CD4-positive, alpha-beta T cell treated with Interleukin-2 at 100 ng/mL for 4 hours (primary cell): Measurements from ENCODE around the gene AMIGO1.

Experiments used
- DNase-seq: peaks from one replicate; pipeline ENCODE4 v3.0.0-alpha.2; 2020; ENCODE audit warnings: low spot score

Gene AMIGO1

DNA sequence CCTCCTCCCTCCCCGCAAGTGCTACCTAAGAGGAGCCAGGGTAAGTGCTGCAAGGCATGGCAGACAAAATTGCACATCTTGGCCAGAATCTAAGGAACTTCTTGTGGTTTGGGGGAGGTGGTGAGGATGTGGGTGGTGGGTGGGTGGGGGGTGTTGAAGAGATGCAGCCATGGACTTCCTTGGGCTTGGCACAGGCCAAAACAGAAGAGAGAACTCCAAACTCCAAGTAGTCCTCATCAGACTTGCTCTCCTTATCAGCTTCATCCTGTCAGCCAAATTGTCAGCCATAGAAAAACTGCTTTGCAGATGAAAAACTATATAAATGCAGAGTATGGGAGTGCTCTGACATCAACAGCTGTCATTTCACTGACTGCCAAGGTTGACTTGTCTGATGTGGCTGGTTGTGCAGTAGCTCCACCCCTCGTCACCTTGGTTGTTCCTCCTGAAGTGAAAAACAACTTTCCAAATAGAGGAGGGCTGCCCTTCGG, 7.1 kb downstream of the AMIGO1 start:
- DNase-seq, result peak; percentile 68

DNA sequence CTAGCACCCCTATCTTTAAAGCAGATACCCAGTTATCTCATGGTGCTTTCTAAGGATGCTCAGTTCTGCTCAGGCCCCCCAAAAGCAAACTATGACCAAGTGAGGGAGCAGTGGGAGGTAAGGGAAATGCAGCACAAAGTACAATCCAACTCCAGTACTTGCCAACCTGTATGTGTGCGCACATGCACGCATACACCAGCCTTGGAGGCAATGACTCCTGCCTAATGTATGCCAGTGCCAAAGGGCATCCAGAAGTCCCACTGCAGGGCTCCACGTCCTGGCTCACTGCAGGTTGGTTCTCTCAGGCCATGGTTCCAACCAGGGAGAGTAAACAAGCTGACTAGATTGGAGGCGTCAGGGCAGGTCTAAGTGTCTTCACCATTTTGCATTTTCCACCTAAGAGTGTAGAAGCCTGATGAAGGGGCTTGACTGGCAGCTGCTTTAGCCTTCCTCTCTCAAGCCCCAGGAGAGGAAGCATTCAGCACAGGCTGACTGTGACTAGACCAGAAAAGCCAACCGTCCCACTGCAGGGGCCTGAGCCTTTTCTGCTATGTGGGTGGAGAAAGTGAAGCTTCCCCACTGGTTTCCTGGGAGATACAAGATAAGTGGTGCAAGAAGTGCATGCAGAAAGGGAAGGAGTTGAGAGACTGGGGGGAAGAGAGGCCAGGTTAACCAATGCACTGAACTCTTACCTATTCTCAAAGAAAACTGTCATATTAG, 7.7 kb downstream of the AMIGO1 start:
- DNase-seq, result no peak

DNA sequence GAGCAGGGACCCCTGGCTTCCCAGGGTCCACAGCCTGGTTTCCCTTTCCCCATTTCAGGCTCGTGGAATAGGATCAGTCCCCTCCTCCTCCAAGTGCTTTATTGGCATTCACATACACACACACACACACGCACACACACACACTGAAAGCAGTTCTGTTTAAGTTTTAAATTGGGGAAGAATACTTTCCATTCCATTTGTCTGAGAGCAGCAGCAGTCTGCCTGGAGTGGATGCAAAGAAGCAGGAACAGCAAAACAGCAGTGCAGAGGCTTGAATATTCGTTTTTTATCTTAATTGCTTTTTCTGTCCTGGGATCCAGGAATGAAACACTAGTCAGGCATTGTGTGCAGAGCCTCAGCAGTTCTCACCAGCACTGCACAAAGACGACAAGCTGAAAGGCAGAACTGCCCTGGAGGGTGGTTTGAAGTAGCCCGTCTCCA, 8.6 kb downstream of the AMIGO1 start:
- no peak for DNase-seq

DNA sequence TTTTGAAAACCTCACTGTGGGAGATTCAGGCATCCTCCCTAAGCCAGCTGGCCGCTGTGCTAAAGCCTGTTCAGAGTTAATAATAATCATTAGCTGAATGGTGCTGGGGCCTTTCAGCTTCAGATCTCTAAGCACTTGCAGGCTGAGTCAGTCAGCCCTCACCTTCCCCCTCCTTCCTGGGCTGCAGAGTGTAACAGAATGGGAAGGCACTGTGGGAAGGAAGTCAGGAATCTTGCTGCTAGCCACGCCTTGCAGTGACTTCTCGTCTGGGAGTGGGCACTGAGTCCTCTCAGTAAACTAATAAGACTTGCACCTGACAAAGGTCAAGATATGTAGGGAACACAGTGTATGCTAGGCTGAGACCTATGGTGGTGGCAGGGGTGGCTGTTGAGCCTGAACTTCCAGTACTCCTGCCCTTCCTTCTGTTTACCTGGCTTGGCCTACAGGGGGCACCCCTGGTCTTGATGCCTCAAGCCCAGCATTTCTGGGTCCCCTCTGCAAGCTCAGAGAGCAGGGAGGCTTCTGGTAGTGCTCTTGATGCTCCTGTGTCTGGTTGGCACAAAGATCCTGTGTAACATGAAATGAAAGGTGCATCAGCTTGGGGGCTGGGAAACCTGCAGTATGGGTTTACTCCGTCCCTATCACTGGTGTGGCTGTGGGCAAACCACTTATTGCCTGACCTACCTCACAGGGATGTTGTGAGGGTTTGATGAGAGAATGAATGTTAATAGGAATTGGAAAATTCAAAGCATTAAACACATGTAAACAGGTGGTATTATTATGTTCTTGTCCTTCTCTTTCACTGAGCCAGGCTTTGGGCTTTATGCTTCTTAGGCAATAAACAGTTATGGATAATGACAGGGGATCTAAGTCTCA, 9.6 kb downstream of the AMIGO1 start:
- peak; percentile 61 for DNase-seq

DNA sequence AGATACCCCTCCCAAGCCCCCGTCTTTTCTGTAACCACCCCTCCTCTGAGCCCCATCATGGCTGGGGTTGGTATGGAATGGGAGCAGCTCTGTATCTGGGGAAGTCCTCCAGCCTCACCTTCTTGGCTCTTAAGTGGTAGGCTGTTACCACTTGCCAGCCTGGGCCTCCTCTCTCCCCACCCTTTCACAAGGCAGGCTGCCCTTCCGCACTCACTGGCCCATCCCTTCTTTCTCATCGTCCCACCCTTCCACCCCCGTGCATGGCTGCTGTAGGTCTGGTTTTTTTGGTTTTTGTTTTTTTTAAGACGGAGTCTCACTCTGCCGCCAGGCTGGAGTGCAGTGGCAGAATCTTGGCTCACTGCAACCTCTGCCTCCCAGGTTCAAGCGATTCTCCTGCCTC, 10.4 kb downstream of the AMIGO1 start:
- DNase-seq, result no peak

DNA sequence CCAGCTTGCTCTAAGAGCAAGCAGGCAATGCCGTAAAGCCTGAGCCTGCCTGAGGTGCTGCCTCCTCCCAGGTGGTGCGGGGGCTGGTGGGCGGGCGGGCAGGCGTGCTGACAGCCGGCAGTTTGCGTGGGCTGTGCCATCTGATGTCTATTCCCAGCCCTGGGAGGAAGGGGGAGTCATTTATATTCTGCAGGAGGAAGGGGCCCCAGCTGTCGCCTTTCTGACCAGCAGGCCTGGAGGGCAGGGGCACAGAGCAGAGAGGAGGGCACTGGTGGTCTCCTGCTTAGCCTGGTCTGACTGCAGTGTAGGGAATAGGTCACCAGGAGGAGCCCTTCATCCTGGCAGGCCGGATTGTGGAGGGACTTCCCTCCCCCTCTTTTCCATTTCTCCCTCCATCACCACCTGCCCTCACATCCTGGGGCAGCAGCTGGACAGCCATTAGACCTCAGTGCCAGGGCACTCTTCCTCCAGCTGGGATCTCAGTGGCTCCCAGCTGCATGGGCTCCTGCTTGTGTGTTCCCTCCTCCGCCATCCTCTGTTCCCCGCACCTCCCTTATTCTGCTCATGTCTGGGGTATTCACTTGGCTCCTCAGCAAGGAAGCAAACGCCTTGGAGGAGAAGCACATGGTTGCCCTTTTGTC, 11.2 kb downstream of the AMIGO1 start:
- DNase-seq, result peak; percentile 22

DNA sequence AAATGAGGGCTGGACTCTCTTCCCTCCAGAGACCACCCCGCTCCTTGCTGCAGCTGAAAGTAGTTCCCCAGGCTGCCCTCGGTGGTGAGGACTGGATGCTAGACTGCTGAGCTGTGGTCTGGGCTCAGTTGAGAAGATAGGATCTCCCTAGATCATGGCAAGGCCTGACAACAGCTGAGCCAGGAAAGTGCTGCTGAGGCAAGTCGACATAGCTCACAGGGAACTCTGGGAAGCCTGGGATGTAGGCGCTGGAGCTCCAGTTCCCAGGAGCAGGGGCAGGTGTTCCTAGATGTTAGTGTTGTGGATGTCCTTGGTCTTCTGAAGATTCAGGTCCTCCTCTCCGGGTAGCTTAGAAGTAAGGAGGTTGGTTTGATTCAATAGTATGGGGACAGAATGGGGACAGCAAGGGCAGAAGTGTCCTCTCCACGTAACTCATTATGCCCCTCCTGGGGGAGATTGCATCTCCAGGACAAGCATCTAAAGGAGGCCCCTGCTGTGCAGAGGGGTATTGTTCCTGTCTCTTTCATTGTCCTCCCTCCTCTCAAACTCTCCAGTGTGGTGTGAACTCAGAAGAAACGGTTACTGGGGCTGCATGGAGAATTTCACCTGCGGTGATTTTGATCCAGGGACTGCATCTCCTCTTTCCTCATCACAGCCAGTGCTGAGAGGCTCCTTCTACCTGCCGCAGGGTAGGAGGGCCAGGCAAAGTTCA, 11.9 kb downstream of the AMIGO1 start:
- no peak for DNase-seq

DNA sequence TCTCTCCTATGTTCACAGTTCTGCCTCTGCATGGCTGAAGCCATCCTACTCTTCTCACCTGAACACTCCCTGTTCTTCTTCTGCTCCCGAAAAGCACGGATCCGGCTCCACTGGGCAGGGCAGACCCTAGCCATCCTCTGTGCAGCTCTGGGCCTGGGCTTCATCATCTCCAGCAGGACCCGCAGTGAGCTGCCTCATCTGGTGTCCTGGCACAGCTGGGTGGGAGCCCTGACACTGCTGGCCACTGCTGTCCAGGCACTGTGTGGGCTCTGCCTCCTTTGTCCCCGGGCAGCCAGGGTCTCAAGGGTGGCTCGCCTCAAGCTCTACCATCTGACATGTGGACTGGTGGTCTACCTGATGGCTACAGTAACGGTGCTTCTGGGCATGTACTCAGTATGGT, 13.8 kb downstream of the AMIGO1 start:
- no peak for DNase-seq

DNA sequence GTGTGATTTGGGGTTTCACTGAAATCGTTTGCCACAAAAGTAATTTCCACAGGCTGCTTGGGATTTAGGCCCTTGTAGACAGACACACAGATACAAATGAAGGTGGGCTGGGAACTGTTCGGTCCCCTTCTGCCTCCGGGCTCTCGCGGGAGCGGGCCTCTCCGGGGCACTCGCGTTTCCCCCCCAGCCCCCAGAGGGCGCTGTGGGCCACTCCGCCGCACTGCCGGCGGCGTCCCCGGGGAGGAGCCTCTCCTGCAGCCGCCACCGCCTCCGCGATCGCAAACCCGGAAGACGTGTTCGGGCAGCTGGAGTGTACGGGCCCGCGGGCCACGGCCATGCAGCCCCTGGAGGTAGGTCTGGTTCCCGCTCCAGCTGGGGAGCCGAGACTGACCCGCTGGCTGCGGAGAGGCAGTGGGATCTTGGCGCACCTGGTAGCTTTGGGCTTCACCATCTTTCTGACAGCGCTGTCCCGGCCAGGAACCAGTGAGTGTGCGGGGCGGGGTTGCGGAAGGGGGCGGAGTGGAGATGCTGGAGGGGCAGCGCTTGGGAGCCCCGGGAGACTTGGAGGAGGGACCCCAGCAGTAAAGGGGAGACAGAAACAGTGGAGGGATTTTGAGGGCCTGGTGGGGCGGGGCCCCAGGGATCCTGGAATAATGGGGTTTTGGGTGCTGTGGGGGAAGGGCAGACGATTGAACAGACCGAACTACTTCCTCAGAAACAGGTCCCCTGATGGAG, 15.6 kb downstream of the AMIGO1 start, which contains the start of gene CYB561D1:
TSS of gene CYB561D1 (plus strand) at position 290 of the 735 bp plus-strand sequence. CDS start at position 336, 46 bp downstream.
- DNase-seq, result peak; percentile 87

DNA sequence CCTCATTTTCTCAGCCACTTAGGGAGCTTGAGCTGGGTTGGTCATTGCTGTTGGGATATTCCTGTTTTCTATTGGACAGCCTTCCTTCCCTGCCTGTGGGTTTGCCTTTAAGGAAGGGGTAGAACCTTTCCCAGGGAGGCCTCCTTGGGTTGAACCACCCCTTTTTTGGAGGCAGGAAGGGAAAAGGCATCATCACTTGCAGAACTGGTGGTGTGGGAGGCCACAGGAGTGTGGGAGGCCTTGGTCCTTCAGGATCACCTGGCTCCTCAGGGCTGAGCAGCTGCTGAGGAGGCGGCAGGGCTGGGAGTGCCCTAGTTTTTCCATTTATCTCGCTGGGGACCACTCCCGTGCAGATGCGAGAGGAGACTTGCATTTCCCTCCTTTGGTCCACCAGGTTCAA, 16.3 kb downstream of the AMIGO1 start:
- DNase-seq, result no peak

DNA sequence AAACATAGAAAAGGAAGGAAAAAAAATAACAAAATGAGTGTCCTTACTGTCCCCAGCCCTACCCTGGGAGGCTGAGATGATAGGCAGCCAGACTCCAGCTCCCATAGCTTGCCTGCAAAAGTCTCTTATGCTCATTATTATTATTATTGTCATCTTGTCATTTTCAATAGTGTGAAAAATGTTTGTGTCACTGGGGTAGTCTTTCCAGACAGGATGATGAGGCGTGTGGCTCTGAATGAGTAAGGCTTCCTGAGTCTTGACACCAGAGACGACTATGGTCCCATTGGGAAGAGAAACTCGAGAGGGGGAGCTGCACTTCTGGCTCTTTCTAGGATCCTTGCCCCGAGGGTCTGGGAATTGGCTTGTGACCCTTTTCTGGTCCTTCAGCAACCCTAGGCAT, 16.7 kb downstream of the AMIGO1 start:
- no peak for DNase-seq

DNA sequence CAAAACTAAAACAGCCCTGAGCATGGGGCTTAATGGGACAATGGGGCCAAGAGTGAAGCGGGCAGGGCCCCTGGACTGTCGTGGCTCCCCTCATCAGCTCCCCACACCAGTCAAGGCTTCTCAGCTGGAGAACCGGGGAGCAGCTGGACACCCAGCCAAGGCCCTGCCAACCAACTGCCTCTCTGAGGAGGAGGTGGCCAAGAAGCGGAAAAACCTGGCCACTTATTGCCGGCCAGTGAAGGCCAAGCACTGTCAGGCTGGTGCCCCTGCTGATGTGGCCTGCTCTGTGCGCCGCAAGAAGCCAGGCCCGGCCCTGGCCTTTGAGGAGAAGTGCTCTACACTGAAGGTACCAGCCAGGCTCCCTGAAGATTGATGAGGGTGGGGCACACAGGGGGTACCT, 18.2 kb downstream of the AMIGO1 start:
- no peak for DNase-seq

DNA sequence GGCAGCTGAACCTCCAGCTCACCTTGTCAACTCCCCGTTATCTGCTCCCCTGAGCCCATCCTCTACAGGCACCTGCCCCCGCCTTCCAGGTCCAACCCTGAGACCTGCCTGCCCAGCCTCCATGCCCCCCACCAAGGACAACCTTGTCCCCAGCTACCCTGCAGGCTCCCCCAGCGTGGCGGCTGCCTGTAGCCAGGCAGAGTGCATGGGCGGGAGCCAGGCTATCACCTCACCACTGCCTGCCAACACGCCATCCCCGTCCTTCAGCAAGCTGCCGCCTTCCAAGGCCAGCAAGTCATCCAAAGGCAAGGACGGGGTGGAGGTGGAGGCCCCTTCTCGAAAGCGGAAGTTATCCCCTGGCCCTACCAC, 18.6 kb downstream of the AMIGO1 start:
- no peak for DNase-seq

DNA sequence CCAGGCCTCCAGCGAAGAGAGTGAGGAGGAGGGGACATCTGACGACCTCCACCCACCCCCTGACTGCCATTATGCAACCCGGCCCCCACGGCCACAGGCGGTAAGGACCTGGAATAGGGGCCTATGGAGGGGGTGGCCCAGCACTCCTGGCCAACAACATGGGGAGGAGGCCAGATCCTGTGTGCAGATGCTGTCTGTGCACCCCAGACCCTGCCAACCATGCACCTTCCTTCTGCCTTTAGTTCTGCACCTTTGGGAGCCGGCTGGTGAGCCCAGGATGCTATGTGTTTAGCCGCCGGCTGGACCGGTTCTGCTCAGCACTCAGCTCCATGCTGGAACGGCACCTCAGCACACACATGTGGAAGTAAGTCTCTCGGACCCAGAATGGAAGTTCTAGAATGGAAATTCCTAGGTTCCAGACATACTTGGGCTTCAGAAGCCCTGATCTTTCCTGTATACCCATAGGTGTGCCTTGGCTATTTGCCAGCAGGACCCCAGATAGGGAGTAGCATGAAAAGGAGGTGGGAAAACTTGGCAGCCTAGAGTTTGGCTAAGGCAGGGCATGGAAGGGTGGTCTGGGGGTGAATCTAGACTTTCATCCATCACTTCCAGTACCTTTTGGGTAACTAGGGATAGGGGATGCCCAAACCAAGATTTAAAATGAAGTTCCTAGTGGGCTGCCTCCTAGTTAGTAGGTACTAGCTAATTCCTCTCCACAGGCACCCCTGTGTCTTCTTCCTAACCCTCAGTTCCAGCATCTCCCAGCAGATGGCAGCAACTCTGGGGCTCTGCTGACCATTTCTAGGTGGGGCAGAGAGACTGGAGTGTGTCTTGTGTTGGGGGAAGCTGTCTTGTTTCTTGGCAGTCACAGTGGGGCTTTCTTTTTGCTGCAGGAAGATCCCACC, 19.2 kb downstream of the AMIGO1 start:
- DNase-seq, result peak; percentile 81

DNA sequence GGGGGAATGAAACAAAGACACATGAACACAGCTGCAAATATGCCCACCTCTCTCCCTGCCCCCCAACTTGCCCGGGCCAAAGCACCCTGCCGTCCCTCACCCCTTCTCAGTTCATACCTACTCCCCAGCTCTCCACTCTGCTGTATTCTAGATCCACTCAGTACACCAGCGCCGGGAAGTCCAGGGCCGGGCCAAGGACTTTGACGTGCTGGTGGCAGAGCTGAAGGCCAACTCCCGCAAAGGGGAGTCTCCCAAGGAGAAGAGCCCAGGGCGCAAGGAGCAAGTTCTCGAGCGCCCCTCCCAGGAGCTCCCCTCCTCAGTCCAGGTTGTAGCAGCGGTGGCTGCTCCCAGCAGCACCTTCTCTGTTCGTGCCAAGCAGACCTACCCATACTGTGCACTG, 20.8 kb downstream of the AMIGO1 start:
- DNase-seq, result no peak

DNA sequence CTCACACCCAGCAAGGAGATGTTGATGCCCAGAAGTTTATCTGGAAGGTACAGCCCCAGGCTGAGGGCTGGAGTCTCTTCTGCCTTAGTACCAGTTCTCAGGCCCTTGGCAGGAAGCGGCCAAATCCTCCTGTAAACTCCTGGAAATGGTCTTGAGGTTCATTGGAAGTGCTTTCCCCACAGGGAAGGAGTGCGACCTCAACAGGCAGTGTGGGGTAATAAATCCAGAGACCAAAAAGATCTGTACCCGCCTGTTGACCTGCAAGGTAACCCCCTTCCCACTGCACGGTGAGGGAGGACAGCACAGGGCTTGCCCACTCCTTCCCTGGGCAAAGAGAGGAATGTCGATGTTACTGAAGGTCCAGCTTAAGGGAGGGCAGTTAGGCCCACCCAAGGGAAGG, 21.3 kb downstream of the AMIGO1 start:
- no peak for DNase-seq

DNA sequence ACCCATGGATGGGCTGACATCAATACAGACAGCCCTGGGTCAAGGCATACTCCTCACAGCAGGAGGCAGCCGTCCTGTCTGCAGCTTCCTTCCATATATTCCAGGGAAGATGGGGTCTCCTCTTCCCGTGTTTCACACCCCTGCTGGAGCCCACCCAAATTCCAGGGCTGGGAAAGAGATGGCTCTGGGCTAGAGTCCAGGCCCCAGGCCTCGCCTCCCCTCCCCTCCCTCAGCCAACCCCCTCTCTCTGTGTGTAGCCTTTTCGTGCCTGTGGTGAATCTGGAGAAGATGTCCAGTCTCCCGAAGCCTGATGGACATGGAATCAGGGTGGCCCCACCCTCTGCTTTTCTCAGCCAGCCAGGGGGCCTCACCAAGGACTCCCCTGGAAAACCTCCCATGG, 22.3 kb downstream of the AMIGO1 start:
- DNase-seq, result no peak

DNA sequence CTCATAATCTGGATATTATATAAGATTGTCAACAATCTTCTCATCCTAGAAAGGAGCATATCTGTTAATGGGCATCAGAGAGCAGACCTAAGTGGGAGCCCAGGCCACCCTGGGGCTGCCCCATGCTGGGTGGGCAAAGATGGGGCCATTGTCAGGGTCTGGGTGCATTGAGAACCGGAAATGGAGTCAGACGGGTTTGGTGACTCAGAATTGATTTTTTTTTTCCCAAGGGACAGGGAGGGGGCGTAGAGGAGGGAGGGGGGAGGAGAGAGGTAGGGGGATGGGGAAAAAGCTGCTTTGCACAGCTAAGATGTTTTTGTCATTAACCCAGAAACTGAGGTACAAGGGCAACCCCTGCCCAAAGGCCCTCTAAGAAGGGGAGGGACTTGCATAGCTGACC, 24.5 kb downstream of the AMIGO1 start:
- no peak for DNase-seq

DNA sequence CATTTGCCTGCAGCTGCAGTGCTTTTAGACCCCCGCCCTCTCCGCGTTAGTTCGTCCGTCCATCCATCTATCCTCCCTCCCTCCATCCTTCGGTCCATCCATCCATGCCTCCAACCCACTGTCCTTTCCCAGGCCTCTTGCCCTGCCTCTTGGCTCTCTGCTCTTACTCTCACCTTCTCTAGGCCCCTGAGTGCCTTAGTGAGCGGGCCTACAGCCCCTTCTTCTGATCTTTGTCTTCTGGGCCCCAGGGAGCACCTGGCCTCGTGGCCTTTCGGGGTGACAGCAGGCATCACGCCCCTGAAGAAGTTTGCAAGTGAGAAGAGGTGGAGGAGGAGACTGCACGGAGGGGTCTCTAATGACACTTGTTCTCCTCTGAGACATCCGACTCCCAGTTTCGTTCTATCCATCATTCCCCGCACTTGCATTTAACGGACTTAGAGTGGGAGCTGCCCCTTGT, 25.0 kb downstream of the AMIGO1 start:
- DNase-seq, result no peak
